H1 (cell line): Measurements from ENCODE around the gene CD244. TPM values are rescaled to one million over a fixed set of nuclear protein-coding genes. Genes with fewer than 3 reads are reported as not detected.

Source experiments
- PHF8 ChIP-seq: fragments of 200-600 bp; sonication (generic); conservative IDR thresholded peaks from 2 replicates; pipeline ENCODE4 v1.7.1; 2012; ENCODE audit warnings: low read depth, mild to moderate bottlenecking, inconsistent platforms, low read length, moderate library complexity
- SAP30 ChIP-seq: fragments of 300-600 bp; sonication (generic); IDR thresholded peaks from 2 replicates; pipeline ENCODE4 v1.7.1; 2012; ENCODE audit warnings: low read length, moderate library complexity, mild to moderate bottlenecking, inconsistent platforms; ENCODE audit not compliant: insufficient read depth, insufficient replicate concordance
- polyA plus RNA-seq, 7 experiments: library from polyadenylated mRNA; depleted of rRNA in 3 of 7; stranded (reverse) in 5 of 7; unstranded in 2 of 7; fragments of >200 nt in 5 of 7; fragments of 200-250 nt in 2 of 7; gene quantifications; 1 replicate in 5 of 7; 2 replicates in 1 of 7; 4 replicates in 1 of 7; pipeline versions ENCODE4 v1.2.1 to v1.2.3, GENCODE V29; 2011 to 2013; ENCODE audit warnings: missing spikeins in 2 of 7, mixed read lengths in 2 of 7
- total RNA-seq: library from RNA; stranded (reverse); fragmentation: NEBNext Ultra II Directional; extraction: Animal tissue kit (Norgen Biotek cat#: 25700); gene quantifications from 2 replicates; pipeline ENCODE4 v1.2.1, GENCODE V29; 2021
- TF ChIP-seq, protein P1 (sequence below): fragments of 300-600 bp; sonication (generic); IDR thresholded peaks from 2 replicates; pipeline ENCODE4 v1.7.1; 2012; ENCODE audit warnings: low read length, moderate library complexity, mild to moderate bottlenecking, inconsistent platforms; ENCODE audit not compliant: insufficient replicate concordance

Gene CD244
- total and polyA plus RNA-seq, 2 of the 8 experiments (the other 6 are each of a cell fraction or from before 2014, with no cell fraction given) = not detected

DNA sequence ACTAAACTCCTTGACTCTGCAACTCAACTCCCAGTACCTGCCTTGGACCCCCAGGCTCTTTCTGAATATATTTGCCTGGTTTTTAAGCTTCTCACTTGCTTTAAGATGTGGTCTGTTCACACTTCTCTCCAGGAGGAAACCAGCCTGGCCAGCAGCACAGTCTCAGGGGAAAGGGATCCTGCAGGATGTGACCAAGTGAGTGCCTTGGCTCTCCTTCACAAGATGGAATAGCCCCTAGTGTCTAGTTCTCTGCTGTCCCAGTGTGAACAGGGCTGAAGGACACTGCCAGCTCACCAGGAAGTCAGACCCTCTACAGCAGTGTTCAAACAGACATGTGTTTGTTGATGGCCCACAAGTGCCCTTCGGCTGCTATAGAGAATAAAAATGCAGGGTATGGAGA lies 32.9 kb downstream of the CD244 start (continued):
- TF ChIP-seq, protein P1, sequence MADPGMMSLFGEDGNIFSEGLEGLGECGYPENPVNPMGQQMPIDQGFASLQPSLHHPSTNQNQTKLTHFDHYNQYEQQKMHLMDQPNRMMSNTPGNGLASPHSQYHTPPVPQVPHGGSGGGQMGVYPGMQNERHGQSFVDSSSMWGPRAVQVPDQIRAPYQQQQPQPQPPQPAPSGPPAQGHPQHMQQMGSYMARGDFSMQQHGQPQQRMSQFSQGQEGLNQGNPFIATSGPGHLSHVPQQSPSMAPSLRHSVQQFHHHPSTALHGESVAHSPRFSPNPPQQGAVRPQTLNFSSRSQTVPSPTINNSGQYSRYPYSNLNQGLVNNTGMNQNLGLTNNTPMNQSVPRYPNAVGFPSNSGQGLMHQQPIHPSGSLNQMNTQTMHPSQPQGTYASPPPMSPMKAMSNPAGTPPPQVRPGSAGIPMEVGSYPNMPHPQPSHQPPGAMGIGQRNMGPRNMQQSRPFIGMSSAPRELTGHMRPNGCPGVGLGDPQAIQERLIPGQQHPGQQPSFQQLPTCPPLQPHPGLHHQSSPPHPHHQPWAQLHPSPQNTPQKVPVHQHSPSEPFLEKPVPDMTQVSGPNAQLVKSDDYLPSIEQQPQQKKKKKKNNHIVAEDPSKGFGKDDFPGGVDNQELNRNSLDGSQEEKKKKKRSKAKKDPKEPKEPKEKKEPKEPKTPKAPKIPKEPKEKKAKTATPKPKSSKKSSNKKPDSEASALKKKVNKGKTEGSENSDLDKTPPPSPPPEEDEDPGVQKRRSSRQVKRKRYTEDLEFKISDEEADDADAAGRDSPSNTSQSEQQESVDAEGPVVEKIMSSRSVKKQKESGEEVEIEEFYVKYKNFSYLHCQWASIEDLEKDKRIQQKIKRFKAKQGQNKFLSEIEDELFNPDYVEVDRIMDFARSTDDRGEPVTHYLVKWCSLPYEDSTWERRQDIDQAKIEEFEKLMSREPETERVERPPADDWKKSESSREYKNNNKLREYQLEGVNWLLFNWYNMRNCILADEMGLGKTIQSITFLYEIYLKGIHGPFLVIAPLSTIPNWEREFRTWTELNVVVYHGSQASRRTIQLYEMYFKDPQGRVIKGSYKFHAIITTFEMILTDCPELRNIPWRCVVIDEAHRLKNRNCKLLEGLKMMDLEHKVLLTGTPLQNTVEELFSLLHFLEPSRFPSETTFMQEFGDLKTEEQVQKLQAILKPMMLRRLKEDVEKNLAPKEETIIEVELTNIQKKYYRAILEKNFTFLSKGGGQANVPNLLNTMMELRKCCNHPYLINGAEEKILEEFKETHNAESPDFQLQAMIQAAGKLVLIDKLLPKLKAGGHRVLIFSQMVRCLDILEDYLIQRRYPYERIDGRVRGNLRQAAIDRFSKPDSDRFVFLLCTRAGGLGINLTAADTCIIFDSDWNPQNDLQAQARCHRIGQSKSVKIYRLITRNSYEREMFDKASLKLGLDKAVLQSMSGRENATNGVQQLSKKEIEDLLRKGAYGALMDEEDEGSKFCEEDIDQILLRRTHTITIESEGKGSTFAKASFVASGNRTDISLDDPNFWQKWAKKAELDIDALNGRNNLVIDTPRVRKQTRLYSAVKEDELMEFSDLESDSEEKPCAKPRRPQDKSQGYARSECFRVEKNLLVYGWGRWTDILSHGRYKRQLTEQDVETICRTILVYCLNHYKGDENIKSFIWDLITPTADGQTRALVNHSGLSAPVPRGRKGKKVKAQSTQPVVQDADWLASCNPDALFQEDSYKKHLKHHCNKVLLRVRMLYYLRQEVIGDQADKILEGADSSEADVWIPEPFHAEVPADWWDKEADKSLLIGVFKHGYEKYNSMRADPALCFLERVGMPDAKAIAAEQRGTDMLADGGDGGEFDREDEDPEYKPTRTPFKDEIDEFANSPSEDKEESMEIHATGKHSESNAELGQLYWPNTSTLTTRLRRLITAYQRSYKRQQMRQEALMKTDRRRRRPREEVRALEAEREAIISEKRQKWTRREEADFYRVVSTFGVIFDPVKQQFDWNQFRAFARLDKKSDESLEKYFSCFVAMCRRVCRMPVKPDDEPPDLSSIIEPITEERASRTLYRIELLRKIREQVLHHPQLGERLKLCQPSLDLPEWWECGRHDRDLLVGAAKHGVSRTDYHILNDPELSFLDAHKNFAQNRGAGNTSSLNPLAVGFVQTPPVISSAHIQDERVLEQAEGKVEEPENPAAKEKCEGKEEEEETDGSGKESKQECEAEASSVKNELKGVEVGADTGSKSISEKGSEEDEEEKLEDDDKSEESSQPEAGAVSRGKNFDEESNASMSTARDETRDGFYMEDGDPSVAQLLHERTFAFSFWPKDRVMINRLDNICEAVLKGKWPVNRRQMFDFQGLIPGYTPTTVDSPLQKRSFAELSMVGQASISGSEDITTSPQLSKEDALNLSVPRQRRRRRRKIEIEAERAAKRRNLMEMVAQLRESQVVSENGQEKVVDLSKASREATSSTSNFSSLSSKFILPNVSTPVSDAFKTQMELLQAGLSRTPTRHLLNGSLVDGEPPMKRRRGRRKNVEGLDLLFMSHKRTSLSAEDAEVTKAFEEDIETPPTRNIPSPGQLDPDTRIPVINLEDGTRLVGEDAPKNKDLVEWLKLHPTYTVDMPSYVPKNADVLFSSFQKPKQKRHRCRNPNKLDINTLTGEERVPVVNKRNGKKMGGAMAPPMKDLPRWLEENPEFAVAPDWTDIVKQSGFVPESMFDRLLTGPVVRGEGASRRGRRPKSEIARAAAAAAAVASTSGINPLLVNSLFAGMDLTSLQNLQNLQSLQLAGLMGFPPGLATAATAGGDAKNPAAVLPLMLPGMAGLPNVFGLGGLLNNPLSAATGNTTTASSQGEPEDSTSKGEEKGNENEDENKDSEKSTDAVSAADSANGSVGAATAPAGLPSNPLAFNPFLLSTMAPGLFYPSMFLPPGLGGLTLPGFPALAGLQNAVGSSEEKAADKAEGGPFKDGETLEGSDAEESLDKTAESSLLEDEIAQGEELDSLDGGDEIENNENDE = no peak
- TF ChIP-seq PHF8 = no peak
- TF ChIP-seq SAP30 = no peak
